Astrocyte of the spinal cord (primary cell): ENCODE results near the gene C14orf132.
A peak's percentile ranks its signal among the peaks of the same experiment; 100 is the strongest.

Source experiments
- DNase-seq: peaks from one replicate; pipeline ENCODE4 v3.0.0; 2011; ENCODE audit warnings: low read depth, low spot score
- H3K4me3 ChIP-seq: 2 replicates; pipeline ENCODE4 v1.5.1; 2011; ENCODE audit warnings: low read depth, mild to moderate bottlenecking, low read length, moderate library complexity
- CTCF ChIP-seq: IDR thresholded peaks from 2 replicates; pipeline ENCODE4 v1.5.1; 2012; ENCODE audit warnings: low read depth, mild to moderate bottlenecking, low read length, inconsistent platforms
- in situ Hi-C: cut with HindIII; loops from 2 replicates; pipeline ENCODE4 v1.10.0; 2017; ENCODE audit warnings: low sequenced_read_pairs

C14orf132 gene

GRCh38 chr14:96108061-96108795 is 69.1 kb downstream of the C14orf132 start:
- no peak overlapping the region for H3K4me3 ChIP-seq
- no peak for DNase-seq
- in situ Hi-C loops: no loop called here
- TF ChIP-seq CTCF: peak; percentile 11

GRCh38 chr14:96108911-96109310 is 69.7 kb downstream of the C14orf132 start:
- in situ Hi-C loops: no loop called here
- H3K4me3 ChIP-seq: no peak overlapping the region
- TF ChIP-seq CTCF: no peak
- DNase-seq: no peak

GRCh38 chr14:96109596-96110355 is 70.6 kb downstream of the C14orf132 start:
- DNase-seq: no peak
- TF ChIP-seq CTCF: no peak
- no peak overlapping the region for H3K4me3 ChIP-seq
- in situ Hi-C loops: no loop called here

GRCh38 chr14:96112032-96112431 is 72.9 kb downstream of the C14orf132 start:
- TF ChIP-seq CTCF: no peak
- H3K4me3 ChIP-seq: no peak overlapping the region
- in situ Hi-C loops: no loop called here
- no peak for DNase-seq

GRCh38 chr14:96114002-96114401 is 74.8 kb downstream of the C14orf132 start:
- no peak overlapping the region for H3K4me3 ChIP-seq
- in situ Hi-C loops: no loop called here
- no peak for DNase-seq
- TF ChIP-seq CTCF: no peak

GRCh38 chr14:96117101-96117897 is 78.1 kb downstream of the C14orf132 start:
- DNase-seq: no peak
- in situ Hi-C loops: no loop called here
- TF ChIP-seq CTCF: no peak
- H3K4me3 ChIP-seq: no peak overlapping the region
